Duodenal mucosa (tissue), 2 donors: Measurements from ENCODE around the gene SYNDIG1.

Experiments
- H3K27ac ChIP-seq: one replicate; pipeline ENCODE4 v1.7.0; 2013; ENCODE audit warnings: low read depth, low read length
- H3K27me3 ChIP-seq, 2 donors: one replicate each; pipeline ENCODE4 v1.7.0; 2013; ENCODE audit warnings: low read length in 2 of 2, control low read depth in 1 of 2; ENCODE audit not compliant: insufficient read depth in 2 of 2, control insufficient read depth in 1 of 2
- H3K36me3 ChIP-seq, 2 donors: one replicate each; pipeline ENCODE4 v1.7.0; 2013; ENCODE audit warnings: low read length in 2 of 2, control low read depth in 1 of 2; ENCODE audit not compliant: insufficient read depth in 2 of 2, control insufficient read depth in 1 of 2
- H3K4me1 ChIP-seq, 2 donors: one replicate each; pipeline ENCODE4 v1.7.0; 2013; ENCODE audit warnings: low read length in 2 of 2, control low read depth in 1 of 2; ENCODE audit not compliant: insufficient read depth in 2 of 2, control insufficient read depth in 1 of 2
- H3K4me3 ChIP-seq, 2 donors: one replicate each; pipeline ENCODE4 v1.7.0; 2013; ENCODE audit warnings: low read length in 2 of 2, low read depth in 1 of 2
- H3K9ac ChIP-seq, 2 donors: one replicate each; pipeline ENCODE4 v1.7.0; 2013; ENCODE audit warnings: low read length in 2 of 2, low read depth in 1 of 2
- H3K9me3 ChIP-seq, 2 donors: one replicate each; pipeline ENCODE4 v1.7.0; 2013; ENCODE audit warnings: low read length in 2 of 2, control low read depth in 1 of 2; ENCODE audit not compliant: control insufficient read depth in 1 of 2

SYNDIG1 gene

DNA sequence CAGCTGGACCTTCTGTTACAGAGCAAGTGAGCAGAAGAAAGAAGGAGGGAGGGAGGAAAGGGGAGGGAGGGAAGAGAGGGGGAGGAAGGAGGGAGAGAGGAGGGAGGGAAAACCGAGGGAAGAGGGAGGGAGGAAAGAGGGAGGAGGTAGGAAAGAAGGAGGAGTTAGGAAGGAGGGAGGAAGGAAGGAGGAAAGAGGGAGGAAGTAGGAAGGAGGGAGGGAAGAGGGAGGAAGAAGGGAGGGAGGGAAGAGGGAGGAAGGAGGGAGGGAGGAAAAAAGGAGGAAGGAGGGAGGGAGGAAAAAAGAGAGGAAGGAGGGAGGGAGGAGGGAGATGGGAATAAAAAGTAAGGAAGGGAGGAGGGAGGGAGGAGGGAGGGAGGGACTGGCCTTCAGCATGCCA is 191.8 kb downstream of the SYNDIG1 start:
- Histone ChIP-seq H3K9me3 (no peaks in the 10 kb centered on the region), H3K4me3 (no peak overlapping the region), H3K9ac (no peak overlapping the region), H3K4me1 (no peaks in the 10 kb centered on the region), H3K36me3 (no peaks in the 10 kb centered on the region), H3K27ac (no peak overlapping the region), H3K27me3 (no peaks in the 10 kb centered on the region)

- Histone ChIP-seq H3K9ac (no peak overlapping the region), H3K36me3 (no peaks in the 10 kb centered on the region), H3K4me1 (no peaks in the 10 kb centered on the region), H3K27me3 (no peaks in the 10 kb centered on the region), H3K27ac (no peak overlapping the region), H3K4me3 (no peak overlapping the region), H3K9me3 (no peaks in the 10 kb centered on the region)
Measured at GRCh38 chr20:24662322-24662721, 192.9 kb downstream of the SYNDIG1 start.

DNA sequence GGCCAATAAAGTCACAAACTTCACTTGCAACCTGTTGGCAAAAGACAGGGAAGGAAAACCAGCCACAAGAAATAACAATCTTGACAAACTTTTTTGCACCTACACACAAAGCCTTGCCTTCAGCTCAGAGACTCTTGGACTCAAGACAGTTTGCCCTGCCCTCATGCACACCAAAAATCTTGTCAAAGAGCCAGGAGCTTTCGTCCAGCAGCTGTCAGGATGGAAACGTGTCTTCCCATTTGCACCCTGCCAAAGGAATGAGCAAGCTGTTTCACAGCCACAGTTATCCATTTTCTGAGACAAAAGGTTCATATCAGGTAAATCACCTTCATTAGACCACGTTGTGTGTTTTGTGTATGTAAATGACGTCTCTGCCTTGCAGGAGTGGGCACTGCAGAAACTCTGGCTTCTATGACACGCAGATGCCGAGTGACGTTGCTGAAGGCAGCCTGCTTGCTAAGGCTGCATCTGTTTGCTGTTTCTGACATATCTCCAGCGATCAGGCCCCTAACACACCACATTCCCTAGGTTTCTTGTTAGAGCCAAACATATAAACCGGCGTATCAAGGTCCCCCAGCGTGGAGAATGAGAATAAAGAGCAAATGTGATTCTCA is 193.4 kb downstream of the SYNDIG1 start:
- Histone ChIP-seq H3K27ac (no peak overlapping the region), H3K4me3 (no peak overlapping the region), H3K4me1 (no peaks in the 10 kb centered on the region), H3K27me3 (no peaks in the 10 kb centered on the region), H3K36me3 (no peaks in the 10 kb centered on the region), H3K9ac (no peak overlapping the region), H3K9me3 (no peaks in the 10 kb centered on the region)

- Histone ChIP-seq H3K4me1 (no peaks in the 10 kb centered on the region), H3K27me3 (no peaks in the 10 kb centered on the region), H3K4me3 (no peak overlapping the region), H3K27ac (no peak overlapping the region), H3K36me3 (no peaks in the 10 kb centered on the region), H3K9me3 (no peaks in the 10 kb centered on the region), H3K9ac (no peak overlapping the region)
Measured at GRCh38 chr20:24663496-24663895, 194.1 kb downstream of the SYNDIG1 start.

- no peak overlapping the region for H3K27ac ChIP-seq
- no peaks in the 10 kb centered on the region for H3K27me3 ChIP-seq
- no peaks in the 10 kb centered on the region for H3K9me3 ChIP-seq
- H3K9ac ChIP-seq = no peak overlapping the region
- H3K4me1 ChIP-seq = no peaks in the 10 kb centered on the region
- H3K36me3 ChIP-seq = no peaks in the 10 kb centered on the region
- no peak overlapping the region for H3K4me3 ChIP-seq
Measured at GRCh38 chr20:24664266-24664986, 195.0 kb downstream of the SYNDIG1 start.

DNA sequence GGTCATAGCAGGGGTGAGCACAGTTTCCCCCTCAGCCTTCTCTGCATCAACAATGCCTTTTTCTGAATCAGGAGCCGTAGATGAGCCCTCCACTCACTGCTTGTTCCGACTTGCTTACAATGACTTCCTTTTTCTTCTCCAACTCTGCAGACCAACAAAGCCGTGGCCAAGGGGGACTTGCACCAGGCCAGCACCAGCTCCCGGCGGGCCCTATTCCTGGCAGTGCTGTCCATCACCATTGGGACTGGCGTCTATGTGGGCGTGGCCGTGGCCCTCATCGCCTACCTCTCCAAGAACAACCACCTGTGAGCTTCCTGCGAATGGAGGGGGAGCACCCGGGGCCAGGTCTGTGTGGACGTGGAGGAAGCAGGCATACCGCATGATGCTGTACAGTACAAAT is 195.8 kb downstream of the SYNDIG1 start:
- no peak overlapping the region for H3K9ac ChIP-seq

DNA sequence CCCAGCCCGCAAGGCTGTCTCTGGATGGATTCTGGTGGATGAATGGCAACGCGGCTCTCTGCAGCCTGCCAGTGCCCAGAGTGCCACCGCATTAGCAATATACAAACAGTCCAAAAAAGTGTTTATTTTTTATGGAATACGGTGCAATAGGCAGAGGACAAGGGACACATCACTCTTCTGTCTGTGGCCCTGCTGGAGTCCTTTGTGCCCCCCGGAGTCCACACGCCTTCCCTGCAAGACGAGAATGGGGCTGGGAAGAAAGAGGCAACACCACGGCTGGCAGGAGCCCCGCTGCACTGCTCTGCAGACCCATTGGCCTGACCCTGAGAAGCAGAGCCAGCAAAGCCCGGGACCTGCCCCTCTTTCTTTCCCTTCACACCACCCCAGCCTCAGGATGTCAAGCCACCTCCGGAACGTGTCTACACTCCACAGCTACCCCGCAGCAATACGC is 196.3 kb downstream of the SYNDIG1 start:
- no peaks in the 10 kb centered on the region for H3K4me1 ChIP-seq

More for the DNA sequence above, 195.8 kb downstream of the SYNDIG1 start:
- Histone ChIP-seq H3K9me3 (no peaks in the 10 kb centered on the region), H3K4me1 (no peaks in the 10 kb centered on the region), H3K27ac (no peak overlapping the region), H3K36me3 (no peaks in the 10 kb centered on the region), H3K4me3 (no peak overlapping the region), H3K27me3 (no peaks in the 10 kb centered on the region)

DNA sequence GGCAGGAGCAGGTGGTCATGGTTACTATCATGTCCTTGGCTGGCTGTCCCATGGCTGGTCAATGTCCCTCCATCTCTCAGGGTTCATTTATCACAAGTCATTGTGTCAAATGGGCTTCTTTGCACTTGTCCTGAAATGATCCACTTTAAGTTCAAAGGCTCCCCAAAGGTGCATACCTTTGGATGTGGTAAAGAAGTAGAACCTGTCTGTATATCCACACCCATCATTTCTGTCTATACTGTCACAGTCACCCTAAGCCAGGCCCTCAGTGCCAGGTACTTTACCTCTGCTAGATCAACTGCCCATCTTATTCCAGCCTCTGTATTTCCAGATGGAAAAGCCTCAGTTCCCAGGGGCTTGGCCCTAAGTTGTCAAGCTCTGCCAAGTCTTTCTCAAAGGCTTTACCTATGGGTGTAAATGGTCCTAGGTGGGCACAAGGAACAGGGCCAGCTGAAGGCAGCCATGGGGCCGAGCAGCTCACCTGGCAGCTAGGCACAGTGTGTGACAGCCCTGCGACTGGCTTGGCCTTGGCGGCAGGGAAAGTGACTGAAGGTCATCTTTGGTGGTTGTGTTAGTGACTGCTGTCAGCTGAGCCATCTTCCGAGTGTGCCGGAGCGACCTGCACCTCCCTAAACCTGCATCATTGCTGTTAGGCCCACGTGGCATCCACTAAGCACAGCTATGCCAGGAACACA is 198.4 kb downstream of the SYNDIG1 start:
- Histone ChIP-seq H3K27ac (no peak overlapping the region), H3K36me3 (no peaks in the 10 kb centered on the region), H3K9ac (no peak overlapping the region), H3K27me3 (no peaks in the 10 kb centered on the region), H3K4me3 (no peak overlapping the region), H3K4me1 (no peaks in the 10 kb centered on the region), H3K9me3 (no peaks in the 10 kb centered on the region)

More for the DNA sequence above, 196.3 kb downstream of the SYNDIG1 start:
- Histone ChIP-seq H3K9me3 (no peaks in the 10 kb centered on the region), H3K4me3 (no peak overlapping the region), H3K27me3 (no peaks in the 10 kb centered on the region), H3K9ac (no peak overlapping the region), H3K27ac (no peak overlapping the region), H3K36me3 (no peaks in the 10 kb centered on the region)

DNA sequence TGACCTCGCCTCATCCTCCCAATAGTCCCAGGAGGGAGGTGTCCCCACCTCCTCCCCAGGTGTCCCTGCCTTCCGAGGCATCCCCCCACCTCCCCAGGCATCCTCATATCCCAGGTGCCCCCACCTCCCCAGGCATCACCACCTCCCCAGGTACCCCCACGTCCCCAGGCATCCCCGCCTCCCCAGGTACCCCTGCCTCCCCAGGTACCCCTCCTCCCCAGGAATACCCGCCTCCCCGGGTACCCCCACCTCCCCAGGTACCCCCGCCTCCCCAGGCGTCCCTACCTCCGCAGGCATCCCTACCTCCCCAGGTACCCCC is 198.9 kb downstream of the SYNDIG1 start:
- Histone ChIP-seq H3K36me3 (no peaks in the 10 kb centered on the region), H3K9ac (no peak overlapping the region), H3K27me3 (no peaks in the 10 kb centered on the region), H3K27ac (no peak overlapping the region), H3K4me3 (no peak overlapping the region), H3K4me1 (no peaks in the 10 kb centered on the region), H3K9me3 (no peaks in the 10 kb centered on the region)

- Histone ChIP-seq H3K27ac (no peak overlapping the region), H3K4me1 (no peaks in the 10 kb centered on the region), H3K27me3 (no peaks in the 10 kb centered on the region), H3K9me3 (no peaks in the 10 kb centered on the region), H3K36me3 (no peaks in the 10 kb centered on the region), H3K9ac (no peak overlapping the region), H3K4me3 (no peak overlapping the region)
Measured at GRCh38 chr20:24668791-24669190, 199.4 kb downstream of the SYNDIG1 start.
